HEK293 (cell line): ENCODE results near the gene FASTK.

ENCODE experiments used
- BCL11A ChIP-seq: fragments of 450-650 bp; formaldehyde crosslinking; IDR thresholded peaks from 2 replicates; pipeline ENCODE4 v1.5.1; 2016; ENCODE audit warnings: low read depth, missing biosample characterization, missing genetic modification characterization
- BCL11B ChIP-seq: fragments of 450-650 bp; formaldehyde crosslinking; IDR thresholded peaks from 2 replicates; pipeline ENCODE4 v1.5.1; 2016; ENCODE audit warnings: low read depth, missing biosample characterization, missing genetic modification characterization
- GLIS1 ChIP-seq: fragments of 450-650 bp; formaldehyde crosslinking; IDR thresholded peaks from 2 replicates; pipeline ENCODE4 v1.5.1; 2016; ENCODE audit warnings: missing biosample characterization, missing genetic modification characterization
- GLIS2 ChIP-seq: fragments of 450-650 bp; formaldehyde crosslinking; IDR thresholded peaks from 2 replicates; pipeline ENCODE4 v1.5.1; 2016; ENCODE audit warnings: missing biosample characterization, missing genetic modification characterization
- KLF1 ChIP-seq: fragments of 450-650 bp; formaldehyde crosslinking; IDR thresholded peaks from 2 replicates; pipeline ENCODE4 v1.5.1; 2016; ENCODE audit warnings: missing biosample characterization, missing genetic modification characterization
- KLF16 ChIP-seq: fragments of 450-650 bp; formaldehyde crosslinking; IDR thresholded peaks from 2 replicates; pipeline ENCODE4 v1.5.1; 2017; ENCODE audit warnings: missing biosample characterization, missing genetic modification characterization
- KLF7 ChIP-seq: fragments of 450-650 bp; formaldehyde crosslinking; IDR thresholded peaks from 2 replicates; pipeline ENCODE4 v1.5.1; 2016; ENCODE audit warnings: missing biosample characterization, missing genetic modification characterization, borderline replicate concordance
- OSR2 ChIP-seq: fragments of 450-650 bp; formaldehyde crosslinking; IDR thresholded peaks from 2 replicates; pipeline ENCODE4 v1.5.1; 2016; ENCODE audit warnings: missing biosample characterization, missing genetic modification characterization
- PATZ1 ChIP-seq: fragments of 450-650 bp; formaldehyde crosslinking; IDR thresholded peaks from 2 replicates; pipeline ENCODE4 v1.5.1; 2016; ENCODE audit warnings: missing biosample characterization, missing genetic modification characterization
- SP3 ChIP-seq: fragments of 450-650 bp; formaldehyde crosslinking; IDR thresholded peaks from 2 replicates; pipeline ENCODE4 v1.5.1; 2016; ENCODE audit warnings: missing biosample characterization, missing genetic modification characterization
- SP7 ChIP-seq: fragments of 450-650 bp; formaldehyde crosslinking; IDR thresholded peaks from 2 replicates; pipeline ENCODE4 v1.5.1; 2016; ENCODE audit warnings: missing biosample characterization, missing genetic modification characterization
- YY2 ChIP-seq: fragments of 450-650 bp; formaldehyde crosslinking; IDR thresholded peaks from 2 replicates; pipeline ENCODE4 v1.5.1; 2016; ENCODE audit warnings: missing biosample characterization, missing genetic modification characterization
- ZBTB11 ChIP-seq: fragments of 450-650 bp; formaldehyde crosslinking; conservative IDR thresholded peaks from 2 replicates; pipeline ENCODE4 v1.5.1; 2016; ENCODE audit warnings: low read depth, missing biosample characterization, missing genetic modification characterization
- ZBTB17 ChIP-seq: fragments of 450-650 bp; formaldehyde crosslinking; IDR thresholded peaks from 2 replicates; pipeline ENCODE4 v1.5.1; 2016; ENCODE audit warnings: missing biosample characterization, missing genetic modification characterization
- ZBTB26 ChIP-seq: fragments of 450-650 bp; formaldehyde crosslinking; optimal IDR thresholded peaks from 2 replicates; pipeline ENCODE3; 2016; ENCODE audit warnings: missing biosample characterization, mild to moderate bottlenecking, missing genetic modification characterization
- ZBTB8A ChIP-seq: fragments of 450-650 bp; formaldehyde crosslinking; IDR thresholded peaks from 2 replicates; pipeline ENCODE4 v1.5.1; 2016; ENCODE audit warnings: missing biosample characterization, missing genetic modification characterization
- ZEB2 ChIP-seq: fragments of 450-650 bp; formaldehyde crosslinking; IDR thresholded peaks from 2 replicates; pipeline ENCODE4 v1.5.1; 2016; ENCODE audit warnings: missing biosample characterization, missing genetic modification characterization
- ZFHX2 ChIP-seq: fragments of 450-650 bp; formaldehyde crosslinking; conservative IDR thresholded peaks from 2 replicates; pipeline ENCODE4 v1.5.1; 2016; ENCODE audit warnings: missing biosample characterization, missing genetic modification characterization
- ZFP37 ChIP-seq: fragments of 450-650 bp; formaldehyde crosslinking; IDR thresholded peaks from 2 replicates; pipeline ENCODE4 v1.5.1; 2016; ENCODE audit warnings: missing biosample characterization, missing genetic modification characterization
- ZIC2 ChIP-seq: fragments of 450-650 bp; formaldehyde crosslinking; IDR thresholded peaks from 2 replicates; pipeline ENCODE4 v1.5.1; 2016; ENCODE audit warnings: missing biosample characterization, missing genetic modification characterization
- ZNF114 ChIP-seq: fragments of 450-650 bp; formaldehyde crosslinking; IDR thresholded peaks from 2 replicates; pipeline ENCODE4 v1.5.0; 2017; ENCODE audit warnings: missing biosample characterization, missing genetic modification characterization
- ZNF324 ChIP-seq: fragments of 450-650 bp; formaldehyde crosslinking; IDR thresholded peaks from 2 replicates; pipeline ENCODE4 v1.5.1; 2016; ENCODE audit warnings: missing biosample characterization, missing genetic modification characterization
- ZNF341 ChIP-seq: fragments of 450-650 bp; formaldehyde crosslinking; IDR thresholded peaks from 2 replicates; pipeline ENCODE4; 2016; ENCODE audit warnings: low read depth, missing biosample characterization, missing genetic modification characterization
- ZNF366 ChIP-seq: fragments of 450-650 bp; formaldehyde crosslinking; conservative IDR thresholded peaks from 2 replicates; pipeline ENCODE4 v1.5.1; 2016; ENCODE audit warnings: missing biosample characterization, missing genetic modification characterization
- ZNF398 ChIP-seq: fragments of 450-650 bp; formaldehyde crosslinking; IDR thresholded peaks from 2 replicates; pipeline ENCODE4 v1.5.1; 2017; ENCODE audit warnings: missing biosample characterization, missing genetic modification characterization
- ZNF571 ChIP-seq: fragments of 450-650 bp; formaldehyde crosslinking; IDR thresholded peaks from 2 replicates; pipeline ENCODE4 v1.5.0; 2017; ENCODE audit warnings: missing biosample characterization, missing genetic modification characterization
- ZNF600 ChIP-seq: fragments of 450-650 bp; formaldehyde crosslinking; IDR thresholded peaks from 2 replicates; pipeline ENCODE4 v1.5.1; 2016; ENCODE audit warnings: missing biosample characterization, missing genetic modification characterization
- ZNF624 ChIP-seq: fragments of 450-650 bp; formaldehyde crosslinking; IDR thresholded peaks from 2 replicates; pipeline ENCODE4 v1.5.1; 2017; ENCODE audit warnings: missing biosample characterization, missing genetic modification characterization
- ZNF639 ChIP-seq: fragments of 450-650 bp; formaldehyde crosslinking; IDR thresholded peaks from 2 replicates; pipeline ENCODE4 v1.5.1; 2016; ENCODE audit warnings: missing biosample characterization, missing genetic modification characterization
- ZNF658 ChIP-seq: fragments of 450-650 bp; formaldehyde crosslinking; IDR thresholded peaks from 2 replicates; pipeline ENCODE4; 2016; ENCODE audit warnings: missing biosample characterization, missing genetic modification characterization
- ZNF76 ChIP-seq: fragments of 450-650 bp; formaldehyde crosslinking; IDR thresholded peaks from 2 replicates; pipeline ENCODE4; 2016; ENCODE audit warnings: low read depth, missing biosample characterization, missing genetic modification characterization, borderline replicate concordance

The FASTK gene

GRCh38 chr7:151085691-151086620 lies 5.3 kb upstream of the FASTK start, which contains the start of gene AGAP3 (continued):
- TF ChIP-seq GLIS2 (tag by site-specific recombination) (peak; percentile 96), ZNF624 (tag by site-specific recombination) (no peak), ZNF76 (tag by site-specific recombination) (peak; percentile 53; the same call in 1 of the 2 replicates), OSR2 (no peak), ZNF324 (tag by site-specific recombination) (no peak), ZNF658 (tag by site-specific recombination) (no peak), YY2 (tag by site-specific recombination) (no peak), SP7 (tag by site-specific recombination) (peak; percentile 65; the same call in 1 of the 2 replicates), ZBTB11 (peak; percentile 24; the same call in 1 of the 2 replicates), ZNF600 (tag by site-specific recombination) (peak; percentile 72; the same call in 1 of the 2 replicates), ZNF571 (tag by site-specific recombination) (no peak), BCL11B (tag by site-specific recombination) (no peak), KLF7 (tag by site-specific recombination) (peak; percentile 76; the same call in 1 of the 2 replicates), ZNF114 (no peak), BCL11A (tag by site-specific recombination) (peak; percentile 74; the same call in 1 of the 2 replicates), SP3 (tag by site-specific recombination) (peak; percentile 81), ZBTB17 (peak; percentile 84), ZIC2 (tag by site-specific recombination) (peak; percentile 58), ZNF366 (tag by site-specific recombination) (peak; percentile 59), KLF1 (tag by site-specific recombination) (peak; percentile 75), KLF16 (tag by site-specific recombination) (0 out of 2 replicates have a peak, but pooled peaks have one; percentile 26), GLIS1 (tag by site-specific recombination) (peak; percentile 90), ZFP37 (tag by site-specific recombination) (no peak), ZFHX2 (peak; percentile 97), ZBTB8A (tag by site-specific recombination) (peak; percentile 91), ZEB2 (tag by site-specific recombination) (peak; percentile 77; the same call in 1 of the 2 replicates), ZNF398 (tag by site-specific recombination) (peak; percentile 85), ZNF341 (peak; percentile 100), PATZ1 (tag by site-specific recombination) (peak; percentile 89), ZNF639 (tag by site-specific recombination) (no peak), ZBTB26 (tag by site-specific recombination) (peak; percentile 77)
